Uterus (tissue), 4 donors: ENCODE measurements around the gene NAV2. TPM values are rescaled to one million over a fixed set of nuclear protein-coding genes. Genes with fewer than 3 reads are reported as not detected.

Experiments
- DNase-seq, 2 donors: peaks; one replicate each; pipeline ENCODE4 v3.0.0-alpha.2; 2019 to 2020
- H3K27ac ChIP-seq, 2 donors: fragments of 200-600 bp; sonication (generic); 1 replicate in 1 of 2; 2 replicates in 1 of 2; pipeline ENCODE4 v1.5.1; 2016 to 2018
- H3K27me3 ChIP-seq, 2 donors: fragments of 200-600 bp; sonication (generic); one replicate each; pipeline ENCODE4 v1.5.1; 2018 to 2019; ENCODE audit warnings: control low read depth in 1 of 2
- H3K36me3 ChIP-seq, 2 donors: fragments of 200-600 bp; sonication (generic); one replicate each; pipeline ENCODE4 v1.5.1; 2019; ENCODE audit warnings: control low read depth in 1 of 2
- H3K4me1 ChIP-seq, 2 donors: fragments of 200-600 bp; sonication (generic); one replicate each; pipeline ENCODE4 v1.5.1; 2018 to 2019; ENCODE audit warnings: control low read depth in 1 of 2
- H3K4me3 ChIP-seq, 2 donors: fragments of 200-600 bp; sonication (generic); 1 replicate in 1 of 2; 2 replicates in 1 of 2; pipeline ENCODE4 v1.5.1; 2018 to 2019; ENCODE audit warnings: mild to moderate bottlenecking in 1 of 2
- H3K9me3 ChIP-seq, 2 donors: fragments of 200-600 bp; sonication (generic); one replicate each; pipeline ENCODE4 v1.5.1; 2019; ENCODE audit warnings: control low read depth in 1 of 2
- POLR2A ChIP-seq, 2 donors: fragments of 450-650 bp; IDR thresholded peaks; one replicate each; pipeline ENCODE4 v1.6.1; 2016; ENCODE audit warnings: antibody characterized with exemption in 2 of 2, mild to moderate bottlenecking in 1 of 2, moderate library complexity in 1 of 2
- intact Hi-C: fragments of 100-400 bp; cut with DNase I; formaldehyde crosslinking; loops from one replicate; pipeline ENCODE4 v1.15.1; 2023; ENCODE audit warnings: low total_unique reads
- total RNA-seq, 4 donors: library from RNA; depleted of rRNA in 3 of 4; stranded (reverse); fragments of >200 nt in 3 of 4; gene quantifications; one replicate each; pipeline versions ENCODE4 v1.1.0 to v1.2.4, GENCODE V29; 2014 to 2023
- TF ChIP-seq, protein P1 (sequence below), 4 experiments: fragments of 200-600 bp in 2 of 4; fragments of 450-650 bp in 2 of 4; sonication (generic) in 2 of 4; IDR thresholded peaks; one replicate each; pipeline ENCODE4 v1.5.1; 2016 to 2019; ENCODE audit warnings: antibody characterized with exemption in 4 of 4, mild to moderate bottlenecking in 2 of 4, moderate library complexity in 1 of 4
- donor health status: DM: yes; HTN: yes; CAD: no.

Gene NAV2
- total RNA-seq, 4 donors from 2014 or later: 2.6 to 31.6 (median 5.7) TPM

DNA sequence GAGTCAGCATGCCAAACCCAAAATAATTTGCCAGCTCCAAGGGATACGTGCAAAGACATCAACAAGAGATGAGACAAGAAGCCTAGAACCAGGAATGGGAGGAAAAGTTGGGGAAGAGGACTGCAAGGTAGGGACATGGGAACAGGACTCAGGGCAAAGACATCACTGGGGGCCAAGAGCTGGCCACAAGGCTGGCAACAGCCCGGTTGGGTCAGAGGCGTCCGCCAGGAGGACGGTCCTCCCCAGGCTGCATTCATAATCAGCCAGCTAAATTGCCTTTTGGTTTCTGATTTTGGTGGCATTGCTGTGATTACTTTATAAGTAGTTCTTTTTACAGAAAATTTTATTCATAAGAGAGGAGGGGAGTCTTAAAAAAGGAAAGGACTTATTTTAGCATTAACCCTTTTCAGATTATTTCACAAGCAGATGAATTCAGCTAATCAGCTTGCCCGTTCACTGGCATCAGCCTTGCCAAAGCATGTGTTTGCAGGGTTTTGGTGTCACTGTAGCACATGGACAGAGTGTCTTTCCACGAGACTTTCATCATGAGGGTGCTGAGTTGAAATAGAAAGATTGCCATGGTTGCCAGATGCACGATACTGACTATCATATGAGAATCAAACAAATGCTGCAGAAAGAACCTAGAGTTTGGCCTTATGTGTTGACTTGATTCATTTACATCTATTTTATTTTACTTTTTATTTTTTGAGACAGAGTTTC, 23.2 kb upstream of the NAV2 start:
- H3K27ac ChIP-seq: no peak overlapping the region
- TF ChIP-seq, protein P1, sequence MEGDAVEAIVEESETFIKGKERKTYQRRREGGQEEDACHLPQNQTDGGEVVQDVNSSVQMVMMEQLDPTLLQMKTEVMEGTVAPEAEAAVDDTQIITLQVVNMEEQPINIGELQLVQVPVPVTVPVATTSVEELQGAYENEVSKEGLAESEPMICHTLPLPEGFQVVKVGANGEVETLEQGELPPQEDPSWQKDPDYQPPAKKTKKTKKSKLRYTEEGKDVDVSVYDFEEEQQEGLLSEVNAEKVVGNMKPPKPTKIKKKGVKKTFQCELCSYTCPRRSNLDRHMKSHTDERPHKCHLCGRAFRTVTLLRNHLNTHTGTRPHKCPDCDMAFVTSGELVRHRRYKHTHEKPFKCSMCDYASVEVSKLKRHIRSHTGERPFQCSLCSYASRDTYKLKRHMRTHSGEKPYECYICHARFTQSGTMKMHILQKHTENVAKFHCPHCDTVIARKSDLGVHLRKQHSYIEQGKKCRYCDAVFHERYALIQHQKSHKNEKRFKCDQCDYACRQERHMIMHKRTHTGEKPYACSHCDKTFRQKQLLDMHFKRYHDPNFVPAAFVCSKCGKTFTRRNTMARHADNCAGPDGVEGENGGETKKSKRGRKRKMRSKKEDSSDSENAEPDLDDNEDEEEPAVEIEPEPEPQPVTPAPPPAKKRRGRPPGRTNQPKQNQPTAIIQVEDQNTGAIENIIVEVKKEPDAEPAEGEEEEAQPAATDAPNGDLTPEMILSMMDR (IDR thresholded peaks at IDR 0.05): no peak
- no peak for TF ChIP-seq POLR2A (IDR thresholded peaks at IDR 0.05)
- intact Hi-C loops: no loop called here

DNA sequence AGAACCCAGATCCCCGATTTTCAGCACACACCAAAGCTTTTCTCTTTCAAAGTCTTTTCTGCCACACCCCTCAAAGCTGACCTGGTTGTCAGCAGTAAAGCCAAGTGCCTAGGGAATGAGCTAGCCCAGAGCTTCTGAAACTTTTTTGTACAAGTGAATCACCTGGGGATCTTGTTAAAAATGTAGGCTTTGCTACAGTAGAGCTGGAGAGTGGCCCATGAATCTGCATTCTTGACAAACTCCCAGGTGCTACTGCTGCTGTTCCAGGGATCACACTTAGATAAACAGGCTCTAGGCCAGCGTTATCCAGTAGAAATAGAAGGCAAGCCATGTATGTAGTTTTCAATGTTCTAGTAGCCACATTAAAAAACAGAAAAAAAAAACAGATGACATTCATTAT, 21.8 kb upstream of the NAV2 start:
- intact Hi-C loops: no loop called here
- no peak overlapping the region for H3K4me3 ChIP-seq
- H3K36me3 ChIP-seq: no peaks in the 10 kb centered on the region
- TF ChIP-seq POLR2A (IDR thresholded peaks at IDR 0.05): no peak
- TF ChIP-seq, protein P1 (IDR thresholded peaks at IDR 0.05): no peak
- H3K27me3 ChIP-seq: no peaks in the 10 kb centered on the region
- no peak for DNase-seq
- no peak overlapping the region for H3K27ac ChIP-seq
- H3K9me3 ChIP-seq: no peaks in the 10 kb centered on the region
- no peaks in the 10 kb centered on the region for H3K4me1 ChIP-seq

More for the DNA sequence above, 23.2 kb upstream of the NAV2 start:
- Histone ChIP-seq H3K27me3 (no peaks in the 10 kb centered on the region), H3K4me1 (no peaks in the 10 kb centered on the region), H3K9me3 (no peaks in the 10 kb centered on the region), H3K4me3 (no peak overlapping the region), H3K36me3 (no peaks in the 10 kb centered on the region)
- DNase-seq: no peak

DNA sequence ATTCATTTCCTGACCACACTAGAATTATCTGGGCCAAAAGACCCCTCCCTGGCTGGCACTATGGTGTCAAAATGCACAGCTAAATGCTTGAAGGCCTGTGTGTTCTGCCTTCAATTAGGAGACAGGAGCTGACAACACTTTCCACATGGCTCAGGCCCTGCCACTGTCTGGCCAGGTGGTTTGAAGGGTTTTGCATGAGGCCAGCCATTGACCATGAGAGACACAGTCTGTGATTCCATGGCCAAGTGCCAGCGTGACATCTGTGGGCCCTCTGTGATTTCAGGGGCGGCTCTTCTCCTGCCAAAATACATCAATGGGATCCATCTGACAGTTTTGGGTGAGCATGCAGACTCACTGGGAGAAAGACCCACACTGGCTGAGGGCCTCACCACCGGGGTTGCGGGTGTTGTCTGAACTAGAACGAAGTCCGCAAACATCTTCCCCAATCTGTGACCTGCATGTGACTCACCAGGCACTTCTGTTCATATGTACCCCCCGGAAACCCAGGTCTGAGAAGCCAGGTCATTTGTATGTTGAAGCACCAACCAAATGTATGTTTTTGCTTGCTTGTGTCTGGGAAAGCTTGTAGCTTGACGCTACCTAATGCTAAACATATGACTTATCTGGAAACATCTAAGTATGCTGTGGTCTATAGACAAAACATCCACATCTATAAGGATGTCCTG, 20.7 kb upstream of the NAV2 start:
- intact Hi-C loops: no loop called here
- H3K4me1 ChIP-seq: no peaks in the 10 kb centered on the region
- H3K27ac ChIP-seq: no peak overlapping the region
- TF ChIP-seq, protein P1 (IDR thresholded peaks at IDR 0.05): no peak
- no peak for TF ChIP-seq POLR2A (IDR thresholded peaks at IDR 0.05)
- no peak for DNase-seq
- H3K4me3 ChIP-seq: no peak overlapping the region
- no peaks in the 10 kb centered on the region for H3K9me3 ChIP-seq
- no peaks in the 10 kb centered on the region for H3K36me3 ChIP-seq
- no peaks in the 10 kb centered on the region for H3K27me3 ChIP-seq

DNA sequence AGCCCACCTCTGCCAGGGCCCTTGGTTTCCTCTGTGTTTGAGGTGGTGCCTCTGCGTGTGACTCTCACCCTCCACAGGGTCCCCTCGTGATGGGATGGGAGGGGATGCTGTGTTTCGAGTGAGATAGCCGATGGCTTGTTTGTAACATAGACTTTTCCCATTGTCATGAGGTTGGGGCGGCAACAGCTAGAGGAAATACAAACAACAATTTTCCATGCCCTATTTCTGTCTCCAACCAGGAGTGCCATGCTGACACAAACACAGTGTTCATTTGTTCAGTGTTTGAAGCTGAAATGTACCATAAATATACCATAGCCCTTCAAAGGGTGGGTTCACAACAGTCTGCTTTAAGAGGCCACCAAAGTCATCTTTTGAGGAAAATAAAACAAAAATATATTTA, 19.5 kb upstream of the NAV2 start:
- Histone ChIP-seq H3K4me1 (no peaks in the 10 kb centered on the region), H3K36me3 (no peaks in the 10 kb centered on the region), H3K27me3 (no peaks in the 10 kb centered on the region), H3K27ac (no peak overlapping the region), H3K9me3 (no peaks in the 10 kb centered on the region), H3K4me3 (no peak overlapping the region)
- intact Hi-C loops: no loop called here
- TF ChIP-seq POLR2A (IDR thresholded peaks at IDR 0.05): no peak
- TF ChIP-seq, protein P1 (IDR thresholded peaks at IDR 0.05): no peak
- DNase-seq: no peak

DNA sequence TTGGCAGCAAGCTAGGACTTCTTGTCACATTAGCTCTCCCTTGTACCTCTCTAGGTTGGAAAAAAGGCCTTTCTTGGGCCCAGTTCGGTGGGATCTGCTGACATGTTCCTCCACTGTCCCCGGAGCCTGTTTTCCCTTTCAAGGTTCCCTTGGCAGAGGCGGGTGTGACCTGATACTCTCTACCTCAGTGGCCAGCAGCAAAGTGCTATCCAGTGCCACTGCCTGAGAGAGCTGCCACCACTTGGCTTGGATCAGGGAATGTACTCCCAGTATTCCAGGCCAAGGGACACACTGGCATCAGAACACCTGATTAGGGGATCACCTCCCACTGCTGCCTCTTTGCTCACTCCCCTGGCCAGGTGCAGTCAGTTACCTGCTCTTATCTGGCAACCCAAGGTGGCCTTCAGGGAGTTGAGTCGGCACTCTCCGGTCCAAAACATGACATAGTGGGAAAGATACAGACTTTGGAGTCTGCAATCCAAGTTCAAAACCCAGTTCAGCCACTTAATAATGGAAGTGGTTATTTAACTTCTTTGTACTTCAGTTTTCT, 17.8 kb upstream of the NAV2 start:
- Histone ChIP-seq H3K27me3 (no peaks in the 10 kb centered on the region), H3K27ac (no peak overlapping the region), H3K36me3 (no peaks in the 10 kb centered on the region), H3K4me3 (no peak overlapping the region), H3K4me1 (no peaks in the 10 kb centered on the region), H3K9me3 (no peaks in the 10 kb centered on the region)
- intact Hi-C loops: no loop called here
- TF ChIP-seq POLR2A (IDR thresholded peaks at IDR 0.05): no peak
- TF ChIP-seq, protein P1 (IDR thresholded peaks at IDR 0.05): no peak
- no peak for DNase-seq
